ENCODE results near the gene HLA-A.
"Not testable (repeated sequence)": the region's sequence is repeated elsewhere in the genome, so short reads cannot be mapped to it uniquely, and the experiment has no call there.

Gene HLA-A

GRCh38 chr6:29961966-29962365 is 19.6 kb downstream of the HLA-A start:
- TF ChIP-seq ZFX (IDR thresholded peaks at IDR 0.05; ENCODE audit: borderline replicate concordance) = no peak
- TF ChIP-seq CTCF (IDR thresholded peaks at IDR 0.05) = no peak
- no peak overlapping the region for H3K27ac ChIP-seq

GRCh38 chr6:29963697-29964096 is 21.4 kb downstream of the HLA-A start:
- H3K27ac ChIP-seq = not testable (repeated sequence)

GRCh38 chr6:29964518-29964886 is 22.2 kb downstream of the HLA-A start:
- TF ChIP-seq CTCF (IDR thresholded peaks at IDR 0.05) = no peak
- H3K27ac ChIP-seq = no peak overlapping the region

GRCh38 chr6:29964887-29965562 is 22.7 kb downstream of the HLA-A start:
- no peak for TF ChIP-seq ZFX (IDR thresholded peaks at IDR 0.05; ENCODE audit: borderline replicate concordance)
- TF ChIP-seq CTCF (IDR thresholded peaks at IDR 0.05) = no peak
- no peak overlapping the region for H3K27ac ChIP-seq

GRCh38 chr6:29965563-29965872 is 23.2 kb downstream of the HLA-A start:
- TF ChIP-seq ZFX (IDR thresholded peaks at IDR 0.05; ENCODE audit: borderline replicate concordance) (no peak), CTCF (IDR thresholded peaks at IDR 0.05) (no peak)
- H3K27ac ChIP-seq = no peak overlapping the region

- H3K27ac ChIP-seq = no peak overlapping the region
- no peak for TF ChIP-seq CTCF (IDR thresholded peaks at IDR 0.05)
- no peak for TF ChIP-seq ZFX (IDR thresholded peaks at IDR 0.05; ENCODE audit: borderline replicate concordance)
Measured at GRCh38 chr6:29965873-29966601, 23.7 kb downstream of the HLA-A start.

- H3K27ac ChIP-seq = no peak overlapping the region
- no peak for TF ChIP-seq ZFX (IDR thresholded peaks at IDR 0.05; ENCODE audit: borderline replicate concordance)
- TF ChIP-seq CTCF (IDR thresholded peaks at IDR 0.05) = peak; percentile 16; the same call in 1 of the 2 replicates
Measured at GRCh38 chr6:29967379-29968010, 25.2 kb downstream of the HLA-A start.

Data from 22Rv1 (cell line).